Spleen (tissue), 7 donors: ENCODE results near the gene CRYGB.

ENCODE experiments used
- POLR2A ChIP-seq, 3 donors: fragments of 450-650 bp; IDR thresholded peaks; one replicate each; pipeline ENCODE4 v1.5.1; 2017; ENCODE audit warnings: antibody characterized with exemption in 3 of 3, mild to moderate bottlenecking in 1 of 3
- POLR2AphosphoS5 ChIP-seq, 3 donors: sonication (generic); formaldehyde crosslinking; IDR thresholded peaks; one replicate each; pipeline ENCODE4 v1.5.1; 2017; ENCODE audit warnings: antibody characterized with exemption in 3 of 3
- TF ChIP-seq, protein P1 (sequence below), 11 experiments: fragments of 200-600 bp in 7 of 11; fragments of 450-650 bp in 4 of 11; sonication (generic) in 4 of 11; IDR thresholded peaks in 8 of 11; conservative IDR thresholded peaks in 3 of 11; 1 replicate in 7 of 11; 2 replicates in 4 of 11; pipeline versions ENCODE4 v1.4.0 to v1.8.0; 2016 to 2021; ENCODE audit warnings: antibody characterized with exemption in 11 of 11, inconsistent platforms in 4 of 11, mild to moderate bottlenecking in 1 of 11
- donor health status: DM: no; HTN: no; CAD: no; lungs with moderate emphysema.
- donor health status: DM: no; HTN: no; CAD: no.
- donor health status: DM: no; HTN: no; CAD: no.

DNA sequence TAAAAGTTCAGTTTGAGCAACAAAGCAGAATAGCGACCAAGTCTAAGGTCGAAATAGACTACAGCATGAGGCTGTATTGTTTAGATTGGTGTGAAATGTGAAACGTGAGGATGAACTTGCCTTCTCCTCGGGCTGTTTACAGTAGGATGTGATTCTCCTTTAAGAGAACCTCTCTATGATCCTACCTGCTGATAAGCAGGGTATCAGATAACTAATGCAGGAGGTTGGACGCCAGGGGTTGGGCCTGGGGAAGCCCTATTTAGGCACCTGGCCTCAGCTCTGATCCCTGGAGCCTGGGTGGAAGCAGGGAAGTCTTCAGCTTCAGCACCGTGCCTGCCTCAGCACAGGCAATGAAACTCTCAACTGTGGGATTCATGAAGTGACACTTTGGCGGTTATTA lies 33.0 kb downstream of the CRYGB start:
- TF ChIP-seq, protein P1, sequence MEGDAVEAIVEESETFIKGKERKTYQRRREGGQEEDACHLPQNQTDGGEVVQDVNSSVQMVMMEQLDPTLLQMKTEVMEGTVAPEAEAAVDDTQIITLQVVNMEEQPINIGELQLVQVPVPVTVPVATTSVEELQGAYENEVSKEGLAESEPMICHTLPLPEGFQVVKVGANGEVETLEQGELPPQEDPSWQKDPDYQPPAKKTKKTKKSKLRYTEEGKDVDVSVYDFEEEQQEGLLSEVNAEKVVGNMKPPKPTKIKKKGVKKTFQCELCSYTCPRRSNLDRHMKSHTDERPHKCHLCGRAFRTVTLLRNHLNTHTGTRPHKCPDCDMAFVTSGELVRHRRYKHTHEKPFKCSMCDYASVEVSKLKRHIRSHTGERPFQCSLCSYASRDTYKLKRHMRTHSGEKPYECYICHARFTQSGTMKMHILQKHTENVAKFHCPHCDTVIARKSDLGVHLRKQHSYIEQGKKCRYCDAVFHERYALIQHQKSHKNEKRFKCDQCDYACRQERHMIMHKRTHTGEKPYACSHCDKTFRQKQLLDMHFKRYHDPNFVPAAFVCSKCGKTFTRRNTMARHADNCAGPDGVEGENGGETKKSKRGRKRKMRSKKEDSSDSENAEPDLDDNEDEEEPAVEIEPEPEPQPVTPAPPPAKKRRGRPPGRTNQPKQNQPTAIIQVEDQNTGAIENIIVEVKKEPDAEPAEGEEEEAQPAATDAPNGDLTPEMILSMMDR (IDR thresholded peaks at IDR 0.05 in 8 of 11, conservative IDR thresholded peaks at IDR 0.05 in 3 of 11), result no peak
- TF ChIP-seq POLR2A (IDR thresholded peaks at IDR 0.05) (no peak), POLR2AphosphoS5 (IDR thresholded peaks at IDR 0.05) (no peak)
